ENCODE data around the gene IFT52. TPM values are rescaled to one million over a fixed set of nuclear protein-coding genes. Genes with fewer than 3 reads are reported as not detected.
"Not testable (repeated sequence)": the region's sequence is repeated elsewhere in the genome, so short reads cannot be mapped to it uniquely, and the experiment has no call there.

The IFT52 gene
- polyA plus RNA-seq, 2 of the 4 experiments (the other 2 are of a cell fraction), result 26.3 to 42.2 TPM

DNA sequence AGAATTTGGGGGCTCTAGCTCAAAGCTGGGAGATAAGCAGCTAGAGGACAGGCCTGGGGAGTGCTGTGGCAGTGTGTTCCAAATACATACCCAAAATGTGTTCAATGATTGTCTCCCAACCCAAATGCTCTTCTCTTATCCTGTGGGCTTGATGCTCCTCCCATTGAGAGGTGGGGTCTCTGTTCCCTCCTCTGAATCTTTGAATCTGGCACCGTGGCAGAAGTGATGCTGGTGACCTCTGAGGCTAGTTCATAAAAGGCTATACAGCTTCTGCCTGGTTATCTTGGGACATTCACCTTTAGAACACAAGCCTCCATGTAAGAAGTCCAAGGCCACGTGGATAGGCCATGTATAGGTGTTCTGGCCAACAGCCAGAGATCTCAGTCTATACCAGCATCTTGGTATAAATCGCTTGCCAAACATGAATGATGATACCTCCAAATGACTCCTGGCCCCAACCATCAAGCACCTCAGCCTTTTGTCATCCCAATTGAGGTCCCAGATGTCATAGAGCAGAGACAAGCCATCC is 60.3 kb downstream of the IFT52 start:
- DNase-seq (ENCODE audit: low read depth in 1 of 2, low spot score in 1 of 2) (no peak), FAIRE-seq (no peak), ATAC-seq (peak in 1 of 2 experiments; percentile 54; a peak in 2 of 6 replicates)
- Histone ChIP-seq H3K9me3 (no peaks in the 10 kb centered on the region), H3K4me3 (no peak overlapping the region), H3K4me1 (no peaks in the 10 kb centered on the region), H3K4me2 (no peak overlapping the region), H3K27ac (no peak overlapping the region)
- no peak for TF ChIP-seq ZC3H11A (IDR thresholded peaks at IDR 0.05)
- TF ChIP-seq FOXS1 (CRISPR knock-in tag; IDR thresholded peaks at IDR 0.05), result no peak
- TF ChIP-seq BHLHE40 (IDR thresholded peaks at IDR 0.05; ENCODE audit: low read depth, low read length), result no peak
- no peak for TF ChIP-seq ESRRA (IDR thresholded peaks at IDR 0.05; ENCODE audit: borderline replicate concordance, low read length)
- no peak for TF ChIP-seq CEBPB (IDR thresholded peaks at IDR 0.05)
- no peak for TF ChIP-seq RAD21 (conservative IDR thresholded peaks at IDR 0.05 in 1 of 2, IDR thresholded peaks at IDR 0.05 in 1 of 2)
- no peak for TF ChIP-seq NR3C1 (IDR thresholded peaks at IDR 0.05)
- TF ChIP-seq TFCP2L1 (CRISPR knock-in tag; IDR thresholded peaks at IDR 0.05), result no peak
- no peak for TF ChIP-seq RFX5 (IDR thresholded peaks at IDR 0.05)
- TF ChIP-seq EP300 (IDR thresholded peaks at IDR 0.05), result no peak
- TF ChIP-seq ZFP36 (IDR thresholded peaks at IDR 0.05; ENCODE audit: borderline replicate concordance, partially characterized antibody), result no peak
- no peak for TF ChIP-seq RCOR1 (IDR thresholded peaks at IDR 0.05; ENCODE audit: low read depth, low read length)
- no peak for TF ChIP-seq NPAS2 (CRISPR knock-in tag; IDR thresholded peaks at IDR 0.05; ENCODE audit: borderline replicate concordance)
- no peak for TF ChIP-seq HEYL (CRISPR knock-in tag; IDR thresholded peaks at IDR 0.05)
- TF ChIP-seq CHD4 (IDR thresholded peaks at IDR 0.05; ENCODE audit: borderline replicate concordance), result no peak
- TF ChIP-seq, protein P1, sequence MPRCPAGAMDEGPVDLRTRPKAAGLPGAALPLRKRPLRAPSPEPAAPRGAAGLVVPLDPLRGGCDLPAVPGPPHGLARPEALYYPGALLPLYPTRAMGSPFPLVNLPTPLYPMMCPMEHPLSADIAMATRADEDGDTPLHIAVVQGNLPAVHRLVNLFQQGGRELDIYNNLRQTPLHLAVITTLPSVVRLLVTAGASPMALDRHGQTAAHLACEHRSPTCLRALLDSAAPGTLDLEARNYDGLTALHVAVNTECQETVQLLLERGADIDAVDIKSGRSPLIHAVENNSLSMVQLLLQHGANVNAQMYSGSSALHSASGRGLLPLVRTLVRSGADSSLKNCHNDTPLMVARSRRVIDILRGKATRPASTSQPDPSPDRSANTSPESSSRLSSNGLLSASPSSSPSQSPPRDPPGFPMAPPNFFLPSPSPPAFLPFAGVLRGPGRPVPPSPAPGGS (IDR thresholded peaks at IDR 0.05), result no peak
- POLR2A ChIA-PET, result interaction anchor here (0.7 kb wide), 1 partner anchor 72 kb away, joined by 3 read pairs; no protein-coding TSS in a partner anchor
- CTCF ChIA-PET, result interaction anchor here (0.7 to 1.6 kb wide), 4 partner anchors 24 to 676 kb away, joined by 3 to 5 read pairs (median 4); no protein-coding TSS in a partner anchor
- WGBS (ENCODE audit: missing lambda C conversion rate), result 81% methylated on average over 3 of the region's 3 CpGs

DNA sequence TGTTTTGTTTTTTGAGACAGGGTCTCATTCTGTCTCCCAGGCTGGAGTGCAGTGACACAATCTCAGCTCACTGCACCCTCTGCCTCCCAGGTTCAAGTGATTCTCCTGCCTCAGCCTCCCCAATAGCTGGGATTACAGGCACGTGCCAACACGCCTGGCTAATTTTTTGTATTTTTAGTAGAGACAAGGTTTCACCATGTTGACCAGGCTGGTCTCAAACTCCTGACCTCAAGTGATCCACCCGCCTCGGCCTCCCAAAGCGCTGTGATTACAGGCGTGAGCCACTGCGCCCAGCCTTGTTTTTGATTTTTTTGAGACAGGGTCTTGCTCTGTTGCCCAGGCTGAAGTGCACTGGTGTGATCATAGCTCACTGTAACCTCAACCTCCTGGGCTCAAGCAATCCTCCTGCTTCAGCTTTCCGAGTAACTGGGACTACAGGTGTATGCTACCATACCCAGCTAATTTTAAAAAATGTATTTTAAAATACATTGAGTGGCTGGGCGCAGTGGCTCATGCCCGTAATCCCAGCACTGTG is 61.0 kb downstream of the IFT52 start:
- DNase-seq (ENCODE audit: low read depth in 1 of 2, low spot score in 1 of 2); ATAC-seq; H3K4me3 ChIP-seq; H3K4me2 ChIP-seq; H3K27ac ChIP-seq; H3K4me1 ChIP-seq; POLR2A ChIA-PET; FAIRE-seq; H3K9me3 ChIP-seq: not testable (repeated sequence)
- WGBS (ENCODE audit: missing lambda C conversion rate), result 92% methylated on average over 10 of the region's 10 CpGs
- CTCF ChIA-PET, result interaction anchor here (0.7 to 1.2 kb wide), 2 partner anchors 40 to 675 kb away, joined by 3 read pairs; no protein-coding TSS in a partner anchor

DNA sequence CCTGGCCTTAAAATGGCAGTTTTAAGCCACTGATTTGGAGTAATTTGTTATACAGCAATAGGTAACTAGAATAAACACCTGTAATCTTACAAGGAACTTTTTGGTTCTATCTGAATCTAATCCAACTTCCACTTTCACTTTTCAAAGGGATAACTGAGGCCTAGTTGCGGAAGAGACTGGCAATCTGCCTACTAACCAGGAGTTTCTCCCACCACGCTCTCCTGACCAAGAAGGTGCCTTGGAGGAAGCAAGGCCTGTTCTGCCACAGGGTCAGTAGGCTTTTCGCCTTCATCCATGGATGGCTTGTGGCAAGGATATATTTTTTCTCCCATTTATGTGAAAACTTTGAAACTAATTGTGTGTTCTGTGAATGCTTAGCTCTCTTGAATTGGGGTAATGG is 63.2 kb downstream of the IFT52 start:
- Histone ChIP-seq H3K27ac (no peak overlapping the region), H3K9me3 (no peaks in the 10 kb centered on the region), H3K4me3 (no peak overlapping the region), H3K4me1 (peaks cover 7% of the 10 kb centered on the region; the same call in 2 of the 3 replicates), H3K4me2 (no peak overlapping the region)
- DNase-seq (ENCODE audit: low read depth in 1 of 2, low spot score in 1 of 2) (no peak), ATAC-seq (no peak), FAIRE-seq (no peak)
- no peak for TF ChIP-seq HOXB5 (CRISPR knock-in tag; IDR thresholded peaks at IDR 0.05)
- no peak for TF ChIP-seq FOXS1 (CRISPR knock-in tag; IDR thresholded peaks at IDR 0.05)
- TF ChIP-seq, protein P2, sequence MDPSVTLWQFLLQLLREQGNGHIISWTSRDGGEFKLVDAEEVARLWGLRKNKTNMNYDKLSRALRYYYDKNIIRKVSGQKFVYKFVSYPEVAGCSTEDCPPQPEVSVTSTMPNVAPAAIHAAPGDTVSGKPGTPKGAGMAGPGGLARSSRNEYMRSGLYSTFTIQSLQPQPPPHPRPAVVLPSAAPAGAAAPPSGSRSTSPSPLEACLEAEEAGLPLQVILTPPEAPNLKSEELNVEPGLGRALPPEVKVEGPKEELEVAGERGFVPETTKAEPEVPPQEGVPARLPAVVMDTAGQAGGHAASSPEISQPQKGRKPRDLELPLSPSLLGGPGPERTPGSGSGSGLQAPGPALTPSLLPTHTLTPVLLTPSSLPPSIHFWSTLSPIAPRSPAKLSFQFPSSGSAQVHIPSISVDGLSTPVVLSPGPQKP (IDR thresholded peaks at IDR 0.05; ENCODE audit: low read depth, low read length), result no peak
- TF ChIP-seq, protein P3, sequence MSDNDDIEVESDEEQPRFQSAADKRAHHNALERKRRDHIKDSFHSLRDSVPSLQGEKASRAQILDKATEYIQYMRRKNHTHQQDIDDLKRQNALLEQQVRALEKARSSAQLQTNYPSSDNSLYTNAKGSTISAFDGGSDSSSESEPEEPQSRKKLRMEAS (IDR thresholded peaks at IDR 0.05), result no peak
- TF ChIP-seq EHMT2 (IDR thresholded peaks at IDR 0.05; ENCODE audit: low read depth), result no peak
- TF ChIP-seq TFCP2L1 (CRISPR knock-in tag; IDR thresholded peaks at IDR 0.05), result no peak
- TF ChIP-seq JUNB (IDR thresholded peaks at IDR 0.05), result no peak
- TF ChIP-seq RCOR1 (IDR thresholded peaks at IDR 0.05; ENCODE audit: low read depth, low read length), result no peak
- ChIA-PET POLR2A (no interaction called here), CTCF (no interaction called here)
- 92% methylated on average over 3 of the region's 3 CpGs for WGBS (ENCODE audit: missing lambda C conversion rate)

DNA sequence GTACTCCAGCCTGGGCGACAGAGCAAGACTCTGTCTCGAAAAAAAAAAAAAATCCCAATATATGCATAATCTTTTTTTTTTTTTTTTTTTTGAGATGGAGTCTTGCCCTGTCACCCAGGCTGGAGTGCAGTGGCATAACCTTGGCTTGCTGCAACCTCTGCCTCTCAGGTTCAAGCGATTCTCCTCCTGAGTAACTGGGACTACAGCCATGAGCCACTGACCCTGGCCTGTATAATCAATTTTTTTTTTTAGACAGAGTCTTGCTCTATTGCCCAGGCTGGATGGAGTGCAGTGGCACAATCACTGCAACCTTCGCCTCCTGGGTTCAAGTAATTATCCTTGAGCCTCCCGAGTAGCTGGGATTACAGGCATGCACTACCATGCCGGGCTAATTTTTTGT is 64.4 kb downstream of the IFT52 start:
- H3K27ac ChIP-seq; ATAC-seq; FAIRE-seq; POLR2A ChIA-PET; H3K4me2 ChIP-seq; CTCF ChIA-PET; H3K4me1 ChIP-seq; DNase-seq (ENCODE audit: low read depth in 1 of 2, low spot score in 1 of 2); H3K4me3 ChIP-seq; H3K9me3 ChIP-seq: not testable (repeated sequence)
- 87% methylated on average over 6 of the region's 6 CpGs for WGBS (ENCODE audit: missing lambda C conversion rate)

Data from A549 (cell line).